ENCODE results near the gene ACE2.
"Not testable (repeated sequence)": the region's sequence is repeated elsewhere in the genome, so short reads cannot be mapped to it uniquely, and the experiment has no call there.

ACE2 gene

GRCh38 chrX:15600745-15601144 is at the start of gene ACE2:
TSS of gene ACE2 (minus strand) at chrX:15600960. CDS start at chrX:15600911, 49 bp downstream.
- no peak for TF ChIP-seq CTCF (IDR thresholded peaks at IDR 0.05; ENCODE audit: insufficient read depth, low read length, missing control alignments)
- ChIA-PET CTCF (no interaction called here), POLR2A (no interaction called here)

GRCh38 chrX:15647510-15647909 is 46.8 kb upstream of the ACE2 start:
- POLR2A ChIA-PET; CTCF ChIA-PET; H3K4me3 ChIP-seq (ENCODE audit: low read depth, low read length); DNase-seq (ENCODE audit: low read depth, low spot score): not testable (repeated sequence)

More at GRCh38 chrX:15600745-15601144, at the start of gene ACE2:
- DNase-seq (ENCODE audit: low read depth, low spot score) = no peak
- H3K4me3 ChIP-seq (ENCODE audit: low read depth, low read length) = no peak within 1 kb of the TSS

- no peak overlapping the region for H3K4me3 ChIP-seq (ENCODE audit: low read depth, low read length)
- TF ChIP-seq CTCF (IDR thresholded peaks at IDR 0.05; ENCODE audit: insufficient read depth, low read length, missing control alignments) = no peak
- POLR2A ChIA-PET = no interaction called here
- CTCF ChIA-PET = no interaction called here
- DNase-seq (ENCODE audit: low read depth, low spot score) = no peak
These were observed 45.8 kb upstream of the ACE2 start for GRCh38 chrX:15646543-15646942.

- POLR2A ChIA-PET = no interaction called here
These were observed 45.3 kb upstream of the ACE2 start for GRCh38 chrX:15646031-15646430.

GRCh38 chrX:15645266-15645665 is 44.5 kb upstream of the ACE2 start:
- DNase-seq (ENCODE audit: low read depth, low spot score) = no peak
- TF ChIP-seq CTCF (IDR thresholded peaks at IDR 0.05; ENCODE audit: insufficient read depth, low read length, missing control alignments) = no peak
- no peak overlapping the region for H3K4me3 ChIP-seq (ENCODE audit: low read depth, low read length)
- POLR2A ChIA-PET = no interaction called here
- CTCF ChIA-PET = interaction anchor here (1.3 kb wide), 1 partner anchor 16 kb away, joined by 3 read pairs; no protein-coding TSS in a partner anchor

More at GRCh38 chrX:15646031-15646430, 45.3 kb upstream of the ACE2 start:
- CTCF ChIA-PET = no interaction called here
- no peak for TF ChIP-seq CTCF (IDR thresholded peaks at IDR 0.05; ENCODE audit: insufficient read depth, low read length, missing control alignments)
- no peak for DNase-seq (ENCODE audit: low read depth, low spot score)
- no peak overlapping the region for H3K4me3 ChIP-seq (ENCODE audit: low read depth, low read length)

- no peak for DNase-seq (ENCODE audit: low read depth, low spot score)
- CTCF ChIA-PET = interaction anchor here (1.3 kb wide), 1 partner anchor 17 kb away, joined by 3 read pairs; no protein-coding TSS in a partner anchor
- POLR2A ChIA-PET = no interaction called here
- no peak for TF ChIP-seq CTCF (IDR thresholded peaks at IDR 0.05; ENCODE audit: insufficient read depth, low read length, missing control alignments)
- H3K4me3 ChIP-seq (ENCODE audit: low read depth, low read length) = no peak overlapping the region
These were observed 43.8 kb upstream of the ACE2 start for GRCh38 chrX:15644560-15644872.

- no peak for TF ChIP-seq CTCF (IDR thresholded peaks at IDR 0.05; ENCODE audit: insufficient read depth, low read length, missing control alignments)
- CTCF ChIA-PET = interaction anchor here (1.3 kb wide), 1 partner anchor 17 kb away, joined by 3 read pairs; no protein-coding TSS in a partner anchor
- no peak for DNase-seq (ENCODE audit: low read depth, low spot score)
- H3K4me3 ChIP-seq (ENCODE audit: low read depth, low read length) = no peak overlapping the region
- POLR2A ChIA-PET = no interaction called here
These were observed 43.2 kb upstream of the ACE2 start for GRCh38 chrX:15643786-15644559.

All from AG04449 (cell line).